Measurements from ENCODE around the gene FLOT2.

DNA sequence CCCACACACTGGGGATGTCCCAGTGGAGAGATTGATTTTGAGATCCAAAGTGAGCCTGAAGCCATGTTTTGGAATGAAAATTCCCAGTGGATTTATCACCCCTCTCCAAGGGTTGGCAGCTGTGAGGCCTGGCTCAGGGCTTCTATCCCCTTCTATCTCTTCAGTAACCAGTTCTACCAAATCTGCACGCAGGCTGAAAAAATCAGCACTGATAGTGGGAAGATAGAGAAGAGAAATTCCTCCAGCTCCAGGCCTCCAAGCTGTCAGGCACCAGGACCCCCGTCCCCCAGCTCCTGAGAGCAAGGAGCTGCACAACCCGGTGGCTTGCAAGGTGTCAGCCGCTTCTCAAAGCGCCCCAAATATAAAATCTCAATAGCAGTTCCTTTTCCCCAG lies 1.0 kb downstream of the FLOT2 start:
- TF ChIP-seq, protein P1, sequence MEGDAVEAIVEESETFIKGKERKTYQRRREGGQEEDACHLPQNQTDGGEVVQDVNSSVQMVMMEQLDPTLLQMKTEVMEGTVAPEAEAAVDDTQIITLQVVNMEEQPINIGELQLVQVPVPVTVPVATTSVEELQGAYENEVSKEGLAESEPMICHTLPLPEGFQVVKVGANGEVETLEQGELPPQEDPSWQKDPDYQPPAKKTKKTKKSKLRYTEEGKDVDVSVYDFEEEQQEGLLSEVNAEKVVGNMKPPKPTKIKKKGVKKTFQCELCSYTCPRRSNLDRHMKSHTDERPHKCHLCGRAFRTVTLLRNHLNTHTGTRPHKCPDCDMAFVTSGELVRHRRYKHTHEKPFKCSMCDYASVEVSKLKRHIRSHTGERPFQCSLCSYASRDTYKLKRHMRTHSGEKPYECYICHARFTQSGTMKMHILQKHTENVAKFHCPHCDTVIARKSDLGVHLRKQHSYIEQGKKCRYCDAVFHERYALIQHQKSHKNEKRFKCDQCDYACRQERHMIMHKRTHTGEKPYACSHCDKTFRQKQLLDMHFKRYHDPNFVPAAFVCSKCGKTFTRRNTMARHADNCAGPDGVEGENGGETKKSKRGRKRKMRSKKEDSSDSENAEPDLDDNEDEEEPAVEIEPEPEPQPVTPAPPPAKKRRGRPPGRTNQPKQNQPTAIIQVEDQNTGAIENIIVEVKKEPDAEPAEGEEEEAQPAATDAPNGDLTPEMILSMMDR (IDR thresholded peaks at IDR 0.05): no peak
- TF ChIP-seq POLR2A (IDR thresholded peaks at IDR 0.05): no peak
